Stimulated activated CD4-positive, alpha-beta T cell treated with anti-CD3 and anti-CD28 coated beads, TNF-alpha, amount 100 ng/mL, for 24 hours (primary cell): ENCODE data around the gene TUT4.

Source experiments
- DNase-seq, 3 experiments: peaks; one replicate each; pipeline ENCODE4 v3.0.0-alpha.2; 2020; ENCODE audit warnings: low read depth in 3 of 3

TUT4 gene

GRCh38 chr1:52533713-52534112, 19.2 kb downstream of the TUT4 start:
- no peak for DNase-seq

GRCh38 chr1:52532731-52533327, 20.1 kb downstream of the TUT4 start:
- no peak for DNase-seq

DNA sequence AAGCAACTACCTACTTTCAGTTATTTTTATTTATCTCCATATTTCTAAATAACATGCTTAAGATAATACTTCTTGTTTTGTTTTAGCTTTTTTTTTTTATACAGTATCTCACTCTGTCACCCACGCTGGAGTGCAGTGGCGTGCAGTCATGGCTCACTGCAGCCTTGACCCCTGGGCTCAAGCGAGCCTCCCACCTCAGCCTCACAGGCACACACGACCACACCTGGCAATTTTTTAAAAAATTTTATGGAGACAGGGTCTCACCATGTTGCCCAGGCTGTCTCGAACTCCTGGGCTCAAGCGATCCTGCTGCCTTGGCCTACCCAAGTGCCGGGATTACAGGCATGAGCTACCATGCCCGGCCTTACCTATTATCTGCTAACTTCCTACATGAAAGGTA, 20.6 kb downstream of the TUT4 start:
- no peak for DNase-seq

DNA sequence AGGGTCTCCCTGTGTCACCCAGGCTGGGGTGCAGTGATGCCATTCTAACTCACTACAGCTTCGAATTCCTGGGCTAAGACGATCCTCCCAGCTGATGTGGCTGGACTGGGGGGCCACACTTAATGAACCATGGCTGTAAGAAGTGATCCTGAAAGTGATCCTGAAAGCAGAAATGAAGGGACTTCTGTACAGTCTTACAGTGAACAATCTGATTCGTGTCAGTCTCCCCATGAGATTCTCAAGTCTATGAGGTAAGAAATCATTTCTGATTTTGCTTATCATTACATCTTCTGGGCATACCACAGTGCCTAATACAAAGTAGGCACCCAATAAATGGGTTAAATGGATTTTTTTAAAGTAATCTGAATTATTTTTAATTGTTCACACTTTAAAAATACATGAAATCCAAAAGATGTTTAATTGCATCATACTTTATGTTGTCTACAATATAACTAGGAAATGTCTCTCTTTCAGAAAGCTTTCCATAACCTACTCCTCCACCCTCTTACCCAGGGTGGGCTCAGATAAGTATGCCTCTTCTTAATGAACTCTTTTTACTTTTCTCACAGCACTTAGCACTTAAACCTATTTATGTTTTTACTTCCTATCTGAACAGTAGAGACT, 21.5 kb downstream of the TUT4 start:
- DNase-seq = no peak

DNA sequence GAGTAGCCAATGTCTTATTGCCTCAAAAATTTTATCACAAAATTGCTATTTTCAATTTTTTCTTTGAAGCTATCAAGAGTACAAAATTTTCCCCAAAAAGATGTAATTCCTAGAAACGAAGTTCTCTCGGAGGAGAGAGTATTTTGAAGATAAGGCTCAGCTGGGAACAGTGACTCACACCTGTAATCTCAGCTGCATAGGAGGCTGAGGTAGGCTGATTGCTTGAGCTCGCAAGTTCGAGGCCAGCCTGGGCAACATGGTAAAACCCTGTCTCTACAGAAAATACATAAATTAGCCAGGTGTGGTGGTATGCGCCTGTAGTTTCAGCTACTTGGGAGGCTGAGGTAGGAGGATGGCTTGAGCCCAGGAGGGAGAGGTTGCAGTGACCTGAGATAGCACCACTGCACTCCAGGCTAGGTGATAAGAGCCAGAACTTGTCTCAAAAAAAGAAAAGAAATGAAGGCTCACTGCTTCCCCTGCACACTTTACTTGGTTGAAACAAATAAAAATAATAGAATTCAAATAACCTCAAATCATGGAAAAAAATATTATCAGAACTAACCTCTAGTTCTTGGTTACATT, 22.2 kb downstream of the TUT4 start:
- no peak for DNase-seq

DNA sequence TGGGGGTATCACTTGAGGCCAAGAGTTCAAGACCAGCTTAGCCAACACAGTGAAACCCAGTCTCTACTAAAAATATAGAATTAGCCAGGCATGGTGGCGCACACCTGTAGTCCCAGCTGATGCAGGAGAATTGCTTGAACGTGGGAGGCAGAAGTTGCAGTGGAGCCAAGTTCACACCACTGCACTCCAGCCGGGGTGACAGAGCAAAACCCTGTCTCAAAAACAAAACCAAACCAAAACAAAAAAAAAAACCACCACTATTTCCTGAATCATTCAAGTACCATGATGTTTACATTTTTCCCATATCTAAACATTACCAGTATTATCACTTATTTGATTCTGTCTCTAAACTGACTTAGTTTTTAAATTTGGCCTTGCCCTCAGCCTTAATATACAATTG, 29.5 kb downstream of the TUT4 start:
- no peak for DNase-seq

- no peak for DNase-seq
Observed at GRCh38 chr1:52520148-52520547, 32.7 kb downstream of the TUT4 start.

GRCh38 chr1:52518962-52519361, 33.9 kb downstream of the TUT4 start:
- DNase-seq = no peak

- no peak for DNase-seq
Observed at GRCh38 chr1:52511851-52512615, 40.9 kb downstream of the TUT4 start.

- no peak for DNase-seq
Observed at GRCh38 chr1:52511439-52511838, 41.5 kb downstream of the TUT4 start.

DNA sequence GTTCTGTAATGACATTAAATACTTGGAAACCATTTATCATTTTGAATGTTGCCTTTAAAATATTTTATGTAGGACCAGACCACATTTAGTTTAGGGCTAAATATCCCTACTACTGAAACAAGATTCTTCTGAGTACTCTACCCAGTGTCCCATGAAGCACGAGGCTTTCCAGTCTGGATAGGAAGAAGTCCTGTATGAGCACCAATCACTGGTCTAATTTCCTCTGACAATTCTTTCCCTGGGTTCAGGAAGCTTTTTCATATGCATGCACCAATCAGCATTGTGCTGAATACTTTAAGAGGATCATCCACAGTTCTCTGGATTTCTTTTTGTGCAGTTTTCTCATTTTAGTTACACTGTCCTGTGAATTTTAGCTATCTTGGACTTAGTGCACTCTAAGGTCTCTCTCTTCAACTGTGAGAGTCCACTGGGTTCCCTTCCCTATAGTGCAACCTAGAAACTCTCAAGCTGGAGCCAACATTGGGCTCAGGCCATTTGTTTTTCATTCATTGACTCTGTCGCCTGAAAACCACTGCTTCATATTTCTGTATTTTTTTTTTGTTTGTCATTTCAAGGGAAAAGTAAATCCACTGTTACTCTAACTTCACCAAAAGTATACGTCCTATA, 45.9 kb downstream of the TUT4 start:
- DNase-seq = no peak

DNA sequence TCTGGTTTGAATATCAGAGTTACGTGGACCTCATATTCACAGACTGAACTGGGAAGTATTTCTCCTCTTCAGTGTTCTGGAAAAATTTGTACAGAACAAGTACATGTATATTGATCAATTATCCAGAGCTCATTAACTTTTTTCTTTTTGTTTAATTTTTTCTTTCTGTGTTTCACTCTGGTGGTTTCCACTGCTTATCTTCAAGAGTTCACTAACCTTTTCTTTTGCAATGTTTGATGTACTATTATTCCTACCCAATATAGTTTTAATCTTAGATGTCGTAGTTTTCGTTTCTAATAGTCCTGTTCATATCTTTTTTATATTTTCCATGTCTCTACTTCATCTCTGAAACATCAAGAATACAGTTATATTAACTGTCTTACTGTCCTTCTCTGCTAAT, 46.5 kb downstream of the TUT4 start:
- no peak for DNase-seq

DNA sequence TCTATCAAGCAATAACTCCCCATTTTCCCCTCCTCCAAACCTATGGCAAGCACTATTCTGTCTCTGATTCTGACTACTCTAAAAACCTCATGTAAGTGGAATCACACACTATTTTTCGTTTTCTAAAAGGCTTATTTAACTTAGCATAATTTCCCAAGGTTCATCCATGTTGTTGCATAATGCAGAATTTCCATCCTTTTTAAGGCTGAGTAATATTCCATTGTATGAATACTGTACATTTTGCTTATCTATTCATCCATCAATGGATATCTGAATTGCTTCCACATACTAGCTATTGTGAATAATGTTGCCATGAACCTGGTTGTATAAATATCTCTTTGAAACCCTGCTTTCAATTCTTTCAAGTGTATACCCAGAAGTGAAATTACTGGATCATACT, 48.2 kb downstream of the TUT4 start:
- no peak for DNase-seq

DNA sequence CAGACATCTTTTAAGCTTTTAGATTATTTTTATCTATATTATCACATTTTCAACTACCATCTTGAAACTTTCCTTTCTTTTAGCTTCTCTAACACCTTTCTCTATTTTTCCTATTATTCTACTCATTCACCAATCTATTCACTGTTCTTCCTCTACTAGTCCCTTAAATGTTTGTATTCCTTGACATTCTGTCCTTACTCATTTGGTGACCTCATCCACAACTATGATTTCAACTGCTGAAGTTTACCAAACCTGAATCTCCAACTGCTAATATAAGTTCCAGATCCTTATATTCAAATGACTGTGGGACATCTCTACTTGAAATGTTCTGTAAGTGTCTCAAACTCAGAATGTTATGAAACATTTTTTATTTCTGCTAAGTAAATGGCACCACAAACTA, 49.2 kb downstream of the TUT4 start:
- no peak for DNase-seq

DNA sequence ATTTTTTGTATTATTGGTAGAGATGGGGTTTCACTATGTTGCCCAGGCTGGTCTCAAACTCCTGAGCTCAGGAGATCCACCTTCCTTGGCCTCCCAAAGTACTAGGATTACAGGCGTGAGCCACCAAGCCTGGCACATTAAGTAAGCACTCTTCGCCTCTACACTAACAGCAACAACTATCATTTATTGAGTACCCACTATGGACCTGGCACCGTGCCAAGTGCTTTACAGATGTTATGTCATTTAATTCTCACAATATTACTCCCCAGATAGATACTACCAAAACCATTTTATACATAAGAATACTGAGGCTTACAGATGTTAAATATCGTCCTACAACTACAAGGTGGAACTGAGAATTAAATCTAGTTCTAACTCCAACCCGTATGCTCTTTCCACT, 50.1 kb downstream of the TUT4 start:
- DNase-seq = no peak

- no peak for DNase-seq
Observed at GRCh38 chr1:52487632-52488031, 65.3 kb downstream of the TUT4 start.

GRCh38 chr1:52482326-52483004, 70.4 kb downstream of the TUT4 start:
- no peak for DNase-seq

GRCh38 chr1:52479076-52479475, 73.8 kb downstream of the TUT4 start:
- no peak for DNase-seq

- DNase-seq = no peak
Observed at GRCh38 chr1:52477876-52478275, 75.0 kb downstream of the TUT4 start.

- no peak for DNase-seq
Observed at GRCh38 chr1:52476943-52477342, 75.9 kb downstream of the TUT4 start.

DNA sequence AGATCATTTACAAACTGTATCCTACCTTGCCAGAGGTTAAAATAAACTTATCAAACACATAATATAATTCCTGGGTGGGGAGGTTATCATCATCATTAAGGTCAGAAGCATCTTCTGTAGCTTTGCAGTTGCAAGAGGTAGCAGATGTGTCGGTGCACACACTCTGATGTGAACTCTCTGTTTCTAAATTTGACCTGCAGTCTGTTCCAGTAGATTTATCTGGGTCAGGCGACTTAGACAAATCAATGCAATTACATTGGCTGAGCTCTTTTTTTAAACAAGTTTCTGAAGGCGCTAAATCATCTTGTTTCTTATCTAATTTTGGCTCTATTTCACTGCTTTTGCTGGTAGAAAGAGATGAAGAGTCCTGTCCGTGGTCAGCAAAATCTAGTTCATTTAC, 78.1 kb downstream of the TUT4 start:
- no peak for DNase-seq

- no peak for DNase-seq
Observed at GRCh38 chr1:52473039-52473438, 79.9 kb downstream of the TUT4 start.
